H1 (cell line): ENCODE measurements around the gene AQP2. TPM values are rescaled to one million over a fixed set of nuclear protein-coding genes. Genes with fewer than 3 reads are reported as not detected.

Experiments used
- CTCF ChIA-PET: fragments of 300-600 bp; sonication (Branson Sonifier 250); formaldehyde crosslinking; loops from one replicate; lab custom pipeline; 2021; ENCODE audit not compliant: partially characterized antibody; lab: Charles Lee
- POLR2A ChIA-PET: fragments of 300-600 bp; sonication (Branson Sonifier 250); formaldehyde crosslinking; loops from one replicate; lab custom pipeline; 2021; ENCODE audit warnings: inconsistent platforms; ENCODE audit not compliant: partially characterized antibody; lab: Charles Lee
- DNase-seq, 2 experiments: peaks; one replicate each; pipeline versions ENCODE4 v3.0.0 to v3.0.0-alpha.2; 2010 to 2022; ENCODE audit warnings: low spot score in 2 of 2, low read depth in 1 of 2, mixed read lengths in 1 of 2
- FAIRE-seq: peaks from 2 replicates; lab custom pipeline; 2011; peaks lifted over from hg19 to GRCh38; lab: Jason Lieb, UNC
- H2AFZ ChIP-seq: 2 replicates; pipeline ENCODE4 v1.8.1; 2012; ENCODE audit warnings: low read length, inconsistent platforms
- H2AK5ac ChIP-seq: 2 replicates; pipeline ENCODE4 v1.6.1; 2013; ENCODE audit warnings: low read depth, low read length
- H2BK120ac ChIP-seq: replicated peaks from 2 replicates; pipeline ENCODE3; 2013; ENCODE audit warnings: low read depth, low read length, inconsistent platforms
- H2BK12ac ChIP-seq: 2 replicates; pipeline ENCODE4 v1.6.1; 2013; ENCODE audit warnings: low read depth, low read length
- H2BK15ac ChIP-seq: 2 replicates; pipeline ENCODE4 v1.6.1; 2013; ENCODE audit warnings: low read length
- H2BK20ac ChIP-seq: 2 replicates; pipeline ENCODE4 v1.6.1; 2013; ENCODE audit warnings: low read length
- H2BK5ac ChIP-seq: 2 replicates; pipeline ENCODE4 v1.6.1; 2013; ENCODE audit warnings: low read depth, low read length
- H3K14ac ChIP-seq: 2 replicates; pipeline ENCODE4 v1.6.1; 2013; ENCODE audit warnings: inconsistent platforms; ENCODE audit not compliant: insufficient read length
- H3K18ac ChIP-seq: 2 replicates; pipeline ENCODE4 v1.6.1; 2013; ENCODE audit warnings: low read length; ENCODE audit errors: extremely low read depth
- H3K23ac ChIP-seq: 2 replicates; pipeline ENCODE4 v1.6.1; 2013; ENCODE audit warnings: inconsistent platforms; ENCODE audit not compliant: insufficient read length
- H3K23me2 ChIP-seq: 2 replicates; pipeline ENCODE4 v1.6.1; 2013; ENCODE audit warnings: low read depth, low read length
- H3K27ac ChIP-seq: 2 replicates; pipeline ENCODE4 v1.6.1; 2011; ENCODE audit warnings: low read depth, low read length, inconsistent platforms
- H3K27me3 ChIP-seq, 4 experiments: replicated peaks in 1 of 4; 1 replicate in 1 of 4; 2 replicates in 3 of 4; pipeline versions ENCODE4 v1.6.1 to v1.8.1; 2011 to 2013; ENCODE audit warnings: low read length in 3 of 4, mild to moderate bottlenecking in 3 of 4, inconsistent platforms in 2 of 4, mixed read lengths in 2 of 4, moderate library complexity in 1 of 4; ENCODE audit not compliant: control insufficient read depth in 3 of 4, insufficient read depth in 3 of 4; ENCODE audit errors: extremely low read depth in 1 of 4
- H3K36me3 ChIP-seq, 4 experiments: 2 replicates each; pipeline versions ENCODE4 v1.6.1 to v1.8.1; 2011 to 2013; ENCODE audit warnings: mild to moderate bottlenecking in 4 of 4, low read length in 3 of 4, moderate library complexity in 2 of 4, control low read depth in 1 of 4, inconsistent platforms in 1 of 4; ENCODE audit not compliant: insufficient read depth in 4 of 4, control insufficient read depth in 2 of 4
- H3K4ac ChIP-seq: replicated peaks from 2 replicates; pipeline ENCODE3; 2013; ENCODE audit warnings: low read length, low read depth, mixed read lengths, inconsistent platforms; ENCODE audit not compliant: insufficient read length
- H3K4me1 ChIP-seq, 4 experiments: replicated peaks in 1 of 4; 1 replicate in 1 of 4; 2 replicates in 3 of 4; pipeline versions ENCODE4 v1.6.1 to v1.8.1; 2011 to 2013; ENCODE audit warnings: low read length in 3 of 4, inconsistent platforms in 2 of 4, mixed read lengths in 1 of 4; ENCODE audit not compliant: insufficient read depth in 4 of 4, control insufficient read depth in 3 of 4
- H3K4me2 ChIP-seq, 2 experiments: 2 replicates each; pipeline versions ENCODE4 v1.6.1 to v1.8.1; 2011 to 2013; ENCODE audit warnings: low read depth in 2 of 2, low read length in 2 of 2, control low read depth in 1 of 2, inconsistent platforms in 1 of 2, mild to moderate bottlenecking in 1 of 2; ENCODE audit not compliant: insufficient read depth in 1 of 2
- H3K4me3 ChIP-seq, 4 experiments: fragments of 200-600, 300-600 bp in 1 of 4; sonication (generic), shearing (Covaris generic), sonication (Bioruptor Twin) in 1 of 4; 2 replicates each; pipeline versions ENCODE4 v1.5.1 to v1.8.1; 2011 to 2016; ENCODE audit warnings: low read length in 4 of 4, low read depth in 3 of 4, control low read depth in 2 of 4, inconsistent platforms in 2 of 4, mild to moderate bottlenecking in 2 of 4, mixed read lengths in 1 of 4, moderate library complexity in 1 of 4; ENCODE audit not compliant: insufficient read depth in 2 of 4; ENCODE audit errors: extremely low read depth in 1 of 4
- H3K56ac ChIP-seq: replicated peaks from 2 replicates; pipeline ENCODE3; 2013; ENCODE audit warnings: low read depth, mild to moderate bottlenecking, mixed read lengths, low read length, inconsistent platforms; ENCODE audit not compliant: insufficient read length
- H3K79me1 ChIP-seq: 2 replicates; pipeline ENCODE4 v1.6.1; 2013; ENCODE audit warnings: low read depth, low read length, control low read depth
- H3K79me2 ChIP-seq, 2 experiments: 2 replicates each; pipeline versions ENCODE4 v1.6.1 to v1.8.1; 2012 to 2013; ENCODE audit warnings: low read length in 2 of 2, mild to moderate bottlenecking in 2 of 2, inconsistent platforms in 1 of 2; ENCODE audit not compliant: insufficient read depth in 2 of 2, control insufficient read depth in 1 of 2
- H3K9ac ChIP-seq, 4 experiments: replicated peaks in 1 of 4; 1 replicate in 1 of 4; 2 replicates in 3 of 4; pipeline versions ENCODE4 v1.6.1 to v1.8.1; 2011 to 2013; ENCODE audit warnings: low read depth in 3 of 4, low read length in 3 of 4, control low read depth in 2 of 4, mild to moderate bottlenecking in 2 of 4, moderate library complexity in 2 of 4, inconsistent platforms in 1 of 4; ENCODE audit errors: extremely low read depth in 1 of 4
- H3K9me3 ChIP-seq, 2 experiments: 2 replicates each; pipeline versions ENCODE4 v1.6.1 to v1.8.1; 2012 to 2013; ENCODE audit warnings: mild to moderate bottlenecking in 2 of 2, moderate library complexity in 2 of 2, control low read depth in 1 of 2, inconsistent platforms in 1 of 2, low read depth in 1 of 2, low read length in 1 of 2, mixed read lengths in 1 of 2; ENCODE audit not compliant: insufficient read depth in 2 of 2
- H4K20me1 ChIP-seq, 2 experiments: replicated peaks in 1 of 2; 2 replicates each; pipeline versions ENCODE3 to v1.8.1; 2011 to 2013; ENCODE audit warnings: inconsistent platforms in 2 of 2, low read length in 2 of 2, mild to moderate bottlenecking in 1 of 2; ENCODE audit not compliant: insufficient read depth in 2 of 2, control insufficient read depth in 1 of 2
- H4K5ac ChIP-seq: 2 replicates; pipeline ENCODE4 v1.6.1; 2013; ENCODE audit warnings: low read length, low read depth, mixed read lengths, inconsistent platforms; ENCODE audit not compliant: insufficient read length
- H4K8ac ChIP-seq: 2 replicates; pipeline ENCODE4 v1.8.0; 2013; ENCODE audit warnings: mild to moderate bottlenecking, moderate library complexity, low read length, inconsistent platforms; ENCODE audit not compliant: insufficient read depth; ENCODE audit errors: extremely low read depth
- H4K91ac ChIP-seq: replicated peaks from 2 replicates; pipeline ENCODE3; 2013; ENCODE audit warnings: low read length, mixed read lengths, inconsistent platforms; ENCODE audit not compliant: insufficient read length
- CHD2 ChIP-seq: IDR thresholded peaks from 2 replicates; pipeline ENCODE4 v1.6.1; 2012; ENCODE audit warnings: low read length, improper control_type of control experiment
- CREB1 ChIP-seq: IDR thresholded peaks from 2 replicates; pipeline ENCODE4 v1.6.1; 2012; ENCODE audit warnings: inconsistent platforms
- HDAC2 ChIP-seq, 2 experiments: fragments of 300-600 bp in 1 of 2; sonication (generic) in 1 of 2; IDR thresholded peaks; 2 replicates each; pipeline ENCODE4 v1.6.1; 2011 to 2012; ENCODE audit warnings: low read depth in 2 of 2, low read length in 2 of 2, mild to moderate bottlenecking in 2 of 2, moderate library complexity in 2 of 2, borderline replicate concordance in 1 of 2, inconsistent platforms in 1 of 2
- RAD21 ChIP-seq, 2 experiments: IDR thresholded peaks in 1 of 2; conservative IDR thresholded peaks in 1 of 2; 2 replicates each; pipeline ENCODE4 v1.6.1; 2011; ENCODE audit warnings: low read depth in 2 of 2, low read length in 2 of 2, improper control_type of control experiment in 1 of 2, inconsistent platforms in 1 of 2, mild to moderate bottlenecking in 1 of 2, moderate library complexity in 1 of 2
- SIX5 ChIP-seq: IDR thresholded peaks from 2 replicates; pipeline ENCODE4 v1.6.1; 2011; ENCODE audit warnings: mild to moderate bottlenecking, low read depth, low read length
- SP1 ChIP-seq: IDR thresholded peaks from 2 replicates; pipeline ENCODE4 v1.6.1; 2011; ENCODE audit warnings: low read depth, low read length
- YY1 ChIP-seq: IDR thresholded peaks from 2 replicates; pipeline ENCODE4 v1.6.1; 2011; ENCODE audit warnings: low read depth, mild to moderate bottlenecking, low read length
- WGBS, 2 experiments: shearing (Covaris generic) in 1 of 2; methylation state at CpG; one replicate each; pipeline versions ENCODE4 v1.1.6 to v1.1.7; 2013 to 2015; ENCODE audit warnings: low lambda C conversion rate in 2 of 2, mixed read lengths in 2 of 2, inconsistent platforms in 1 of 2, low coverage in 1 of 2, missing lambda C conversion rate in 1 of 2; ENCODE audit not compliant: insufficient replicate concordance in 2 of 2, insufficient coverage in 1 of 2, insufficient read length in 1 of 2; ENCODE audit errors: extremely low coverage in 1 of 2, missing lambda C conversion rate in 1 of 2; 5-methylcytosine and 5-hydroxymethylcytosine counted together
- polyA plus RNA-seq, 7 experiments: library from polyadenylated mRNA; depleted of rRNA in 3 of 7; stranded (reverse) in 5 of 7; unstranded in 2 of 7; fragments of >200 nt in 5 of 7; fragments of 200-250 nt in 2 of 7; gene quantifications; 1 replicate in 5 of 7; 2 replicates in 1 of 7; 4 replicates in 1 of 7; pipeline versions ENCODE4 v1.2.1 to v1.2.3, GENCODE V29; 2011 to 2013; ENCODE audit warnings: missing spikeins in 2 of 7, mixed read lengths in 2 of 7
- total RNA-seq: library from RNA; stranded (reverse); fragmentation: NEBNext Ultra II Directional; extraction: Animal tissue kit (Norgen Biotek cat#: 25700); gene quantifications from 2 replicates; pipeline ENCODE4 v1.2.1, GENCODE V29; 2021
- TF ChIP-seq, protein P1 (sequence below): IDR thresholded peaks from 2 replicates; pipeline ENCODE4 v1.6.1; 2012; ENCODE audit warnings: inconsistent platforms
- TF ChIP-seq, protein P2 (sequence below): IDR thresholded peaks from 2 replicates; pipeline ENCODE4 v1.6.1; 2011; ENCODE audit warnings: low read depth, mild to moderate bottlenecking, low read length; ENCODE audit not compliant: insufficient read depth

The AQP2 gene
- total and polyA plus RNA-seq, 2 of the 8 experiments (the other 6 are each of a cell fraction or from before 2014, with no cell fraction given) = not detected

DNA sequence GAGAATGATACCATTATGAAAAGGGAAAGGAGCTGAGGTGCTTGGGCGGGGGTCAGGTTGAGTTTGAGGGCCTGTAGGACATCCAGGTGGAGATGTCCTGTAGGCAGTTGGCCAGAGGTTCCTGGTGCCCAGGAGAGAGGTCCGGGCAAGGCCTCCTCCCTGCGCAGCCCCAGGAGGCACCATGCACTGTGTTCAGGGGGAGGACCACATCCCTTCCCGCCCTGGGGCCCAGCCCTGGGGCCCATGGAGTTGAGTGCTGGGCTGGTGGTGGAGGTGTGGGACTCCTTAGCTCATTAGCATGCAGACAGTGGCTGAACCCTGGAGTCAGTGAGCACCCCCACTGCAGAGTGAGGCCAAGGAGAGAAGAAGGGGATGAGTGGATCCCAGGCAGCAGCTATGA, 41.2 kb upstream of the AQP2 start:
- Histone ChIP-seq H4K8ac (no peak overlapping the region; the same call in 1 of the 2 replicates), H3K9me3 (no peaks in the 10 kb centered on the region), H3K4me3 (no peak overlapping the region), H3K27ac (no peak overlapping the region), H3K23me2 (0 out of 2 replicates have a peak, but pooled peaks cover 3% of the 10 kb centered on the region), H3K4me1 (peaks cover 0 to 25% (median 12%) of the 10 kb centered on the region in 4 experiments; a peak in 6 of 7 replicates), H4K5ac (no peak overlapping the region), H3K79me2 (no peaks in the 10 kb centered on the region), H2AK5ac (peak overlapping the region; percentile 68; the same call in 1 of the 2 replicates), H3K23ac (no peak overlapping the region), H2BK5ac (peak overlapping the region; percentile 67; the same call in 1 of the 2 replicates), H2AFZ (peak overlapping the region; percentile 12; the same call in 1 of the 2 replicates), H3K36me3 (no peaks in the 10 kb centered on the region), H2BK120ac (no peak overlapping the region), H3K9ac (no peak overlapping the region), H3K56ac (no peak overlapping the region), H4K91ac (peak overlapping the region; percentile 6), H3K79me1 (no peaks in the 10 kb centered on the region), H3K4ac (no peak overlapping the region), H3K27me3 (peaks cover 0 to 8% (median 6%) of the 10 kb centered on the region in 4 experiments; a peak in 4 of 7 replicates), H2BK15ac (peak overlapping the region; percentile 65), H2BK12ac (peak overlapping the region; percentile 80; the same call in 1 of the 2 replicates), H3K18ac (0 out of 2 replicates have a peak overlapping the region, but pooled peaks have one; percentile 38), H2BK20ac (no peak overlapping the region; the same call in 1 of the 2 replicates), H3K4me2 (0 out of 4 replicates have a peak overlapping the region, but pooled peaks of 1 of the 2 experiments have one; percentile 1), H4K20me1 (no peaks in the 10 kb centered on the region), H3K14ac (no peak overlapping the region)
- DNase-seq = no peak
- ChIA-PET CTCF (interaction anchor here (0.8 to 1.9 kb wide), 7 partner anchors 9 to 175 kb away, joined by 3 to 9 read pairs (median 5); partner anchors contain the start of gene SMARCD1), POLR2A (interaction anchor here (0.8 to 1.3 kb wide), 3 partner anchors 8 to 37 kb away, joined by 3 to 4 read pairs (median 3); no protein-coding TSS in a partner anchor)
- no peak for FAIRE-seq
- 81% methylated on average over 3 of the region's 4 CpGs; no CpG with 5 or more reads in 1 of the 2 experiments for WGBS, 2 experiments
- TF ChIP-seq RAD21 (IDR thresholded peaks at IDR 0.05 in 1 of 2, conservative IDR thresholded peaks at IDR 0.05 in 1 of 2; ENCODE audit: low read depth in 2 of 2, low read length in 2 of 2) = no peak
- TF ChIP-seq HDAC2 (IDR thresholded peaks at IDR 0.05; ENCODE audit: borderline replicate concordance in 1 of 2, low read depth in 2 of 2, low read length in 2 of 2) = no peak
- TF ChIP-seq, protein P1, sequence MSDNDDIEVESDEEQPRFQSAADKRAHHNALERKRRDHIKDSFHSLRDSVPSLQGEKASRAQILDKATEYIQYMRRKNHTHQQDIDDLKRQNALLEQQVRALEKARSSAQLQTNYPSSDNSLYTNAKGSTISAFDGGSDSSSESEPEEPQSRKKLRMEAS = no peak
- TF ChIP-seq CREB1 = no peak
- TF ChIP-seq CHD2 = no peak
- TF ChIP-seq SP1 = no peak
- TF ChIP-seq, protein P2, sequence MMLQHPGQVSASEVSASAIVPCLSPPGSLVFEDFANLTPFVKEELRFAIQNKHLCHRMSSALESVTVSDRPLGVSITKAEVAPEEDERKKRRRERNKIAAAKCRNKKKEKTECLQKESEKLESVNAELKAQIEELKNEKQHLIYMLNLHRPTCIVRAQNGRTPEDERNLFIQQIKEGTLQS = no peak
- TF ChIP-seq YY1 = no peak
- no peak for TF ChIP-seq SIX5
